Hematopoietic multipotent progenitor cell treated with erythropoietin and hydrocortisone succinate and interleukin-3 and kit ligand, for 17 days (in vitro differentiated cells): Measurements from ENCODE around the gene ADGRA1.
"Not testable (repeated sequence)": the region's sequence is repeated elsewhere in the genome, so short reads cannot be mapped to it uniquely, and the experiment has no call there.

Experiments
- DNase-seq: peaks from one replicate; pipeline ENCODE4 v3.0.0-alpha.2; 2015; ENCODE audit warnings: low spot score

ADGRA1 gene

DNA sequence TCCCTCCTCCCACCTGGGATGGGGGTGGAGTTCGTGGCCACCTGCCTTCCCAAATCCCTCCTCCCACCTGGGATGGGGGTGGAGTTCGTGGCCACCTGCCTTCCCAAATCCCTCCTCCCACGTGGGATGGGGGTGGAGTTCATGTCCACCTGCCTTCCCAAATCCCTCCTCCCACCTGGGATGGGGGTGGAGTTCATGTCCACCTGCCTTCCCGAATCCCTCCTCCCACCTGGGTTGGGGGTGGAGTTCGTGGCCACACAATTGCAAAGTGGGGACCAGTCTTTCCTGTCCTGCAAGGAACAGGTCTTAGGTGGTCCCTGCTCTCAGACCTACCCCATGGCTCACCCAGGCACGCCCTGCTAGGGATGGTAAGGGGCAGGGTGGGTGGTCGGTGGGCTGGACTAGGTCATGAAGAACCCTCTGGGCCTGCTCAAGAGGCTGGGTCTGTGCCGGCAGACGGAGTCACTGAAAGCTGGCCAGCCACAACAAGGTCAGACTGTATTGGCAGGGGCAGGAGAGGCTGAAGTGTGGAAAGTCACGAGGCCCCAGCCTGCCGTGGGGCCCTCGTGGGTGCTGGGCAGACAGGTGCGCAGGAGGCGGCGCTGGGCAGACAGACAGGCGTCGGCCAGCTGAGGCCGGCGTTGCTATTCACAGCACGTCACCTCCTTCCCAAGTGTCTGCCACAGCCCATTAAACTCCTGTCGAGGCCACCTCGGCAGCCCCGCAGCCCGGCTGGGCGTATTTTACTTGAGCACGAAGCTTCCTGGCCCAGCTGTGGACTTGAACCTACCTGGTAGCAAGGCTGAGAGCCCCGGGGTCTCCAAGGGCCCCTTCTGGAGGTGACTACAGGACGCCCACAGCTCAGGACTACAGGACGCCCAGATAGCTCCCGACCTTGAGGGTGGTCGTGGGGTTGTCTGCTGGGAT lies 76.4 kb downstream of the ADGRA1 start:
- DNase-seq, result no peak

- DNase-seq, result no peak
Measured at GRCh38 chr10:133164816-133165555, 77.3 kb downstream of the ADGRA1 start.

- DNase-seq, result no peak
Measured at GRCh38 chr10:133165556-133166503, 78.1 kb downstream of the ADGRA1 start.

DNA sequence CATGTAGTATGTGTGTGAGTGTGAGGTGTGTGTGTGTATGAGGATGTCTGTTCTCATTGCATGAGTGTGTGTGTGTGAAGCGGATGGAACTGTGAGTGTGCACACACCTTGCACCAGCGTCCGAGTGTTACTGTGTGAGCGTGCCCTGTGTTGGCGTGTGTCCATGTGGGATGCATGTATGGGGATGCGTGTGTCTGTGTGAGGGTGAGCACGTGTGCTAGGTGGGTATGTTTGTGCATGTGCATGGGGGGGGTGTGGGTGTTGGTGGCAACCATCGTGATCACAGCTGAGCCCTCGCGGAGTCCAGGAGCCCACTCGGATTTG lies 78.7 kb downstream of the ADGRA1 start:
- DNase-seq, result no peak

- no peak for DNase-seq
Measured at GRCh38 chr10:133166828-133167692, 79.3 kb downstream of the ADGRA1 start.

DNA sequence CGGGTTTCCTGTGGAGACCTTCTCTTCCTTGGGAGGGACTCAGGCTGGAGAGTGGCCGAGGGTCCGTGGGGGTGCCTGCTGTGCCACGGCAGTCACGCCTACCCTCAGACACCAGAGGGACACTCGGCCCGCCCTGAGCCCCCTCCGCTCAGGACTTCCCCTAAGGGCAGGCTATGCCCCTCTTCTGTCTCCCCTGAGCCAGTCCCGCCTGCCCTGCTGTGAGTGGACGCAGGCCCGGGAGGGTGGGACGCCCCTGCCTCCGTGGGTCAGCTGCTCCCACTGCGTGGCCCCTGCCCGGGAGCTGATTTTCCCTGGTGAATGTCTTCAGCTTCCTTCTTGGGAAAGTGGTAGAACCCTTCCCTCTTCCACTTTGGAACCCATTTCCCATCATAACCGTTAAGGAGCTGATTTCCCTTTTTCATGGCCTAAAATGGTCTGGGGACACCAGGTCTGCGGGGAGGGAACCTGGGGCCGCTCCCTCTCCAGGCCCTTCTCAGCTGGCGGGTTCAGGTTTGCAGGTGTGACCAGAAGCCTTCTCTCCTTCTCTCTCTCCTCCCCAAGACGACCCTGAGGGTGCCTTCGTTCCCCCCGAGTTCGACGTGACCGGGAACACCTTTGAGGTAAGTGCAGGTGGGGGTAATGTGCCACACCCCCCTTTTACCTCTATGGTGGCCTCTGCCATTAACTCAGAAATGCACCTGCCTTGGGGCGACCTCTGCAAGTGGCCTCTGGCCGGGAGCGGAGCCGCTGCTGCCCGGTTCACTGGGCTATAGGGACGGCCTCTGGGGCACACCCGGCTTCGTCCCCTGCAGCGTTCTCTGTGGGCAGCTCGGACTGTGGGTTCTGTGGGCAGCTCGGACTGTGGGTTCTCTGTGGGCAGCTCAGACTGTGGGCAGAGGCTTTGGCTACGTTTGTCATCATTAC lies 80.2 kb downstream of the ADGRA1 start:
- no peak for DNase-seq

- DNase-seq, result no peak
Measured at GRCh38 chr10:133168617-133169031, 80.9 kb downstream of the ADGRA1 start.

GRCh38 chr10:133169173-133169947 lies 81.6 kb downstream of the ADGRA1 start:
- no peak for DNase-seq

GRCh38 chr10:133170092-133170491 lies 82.4 kb downstream of the ADGRA1 start:
- no peak for DNase-seq

DNA sequence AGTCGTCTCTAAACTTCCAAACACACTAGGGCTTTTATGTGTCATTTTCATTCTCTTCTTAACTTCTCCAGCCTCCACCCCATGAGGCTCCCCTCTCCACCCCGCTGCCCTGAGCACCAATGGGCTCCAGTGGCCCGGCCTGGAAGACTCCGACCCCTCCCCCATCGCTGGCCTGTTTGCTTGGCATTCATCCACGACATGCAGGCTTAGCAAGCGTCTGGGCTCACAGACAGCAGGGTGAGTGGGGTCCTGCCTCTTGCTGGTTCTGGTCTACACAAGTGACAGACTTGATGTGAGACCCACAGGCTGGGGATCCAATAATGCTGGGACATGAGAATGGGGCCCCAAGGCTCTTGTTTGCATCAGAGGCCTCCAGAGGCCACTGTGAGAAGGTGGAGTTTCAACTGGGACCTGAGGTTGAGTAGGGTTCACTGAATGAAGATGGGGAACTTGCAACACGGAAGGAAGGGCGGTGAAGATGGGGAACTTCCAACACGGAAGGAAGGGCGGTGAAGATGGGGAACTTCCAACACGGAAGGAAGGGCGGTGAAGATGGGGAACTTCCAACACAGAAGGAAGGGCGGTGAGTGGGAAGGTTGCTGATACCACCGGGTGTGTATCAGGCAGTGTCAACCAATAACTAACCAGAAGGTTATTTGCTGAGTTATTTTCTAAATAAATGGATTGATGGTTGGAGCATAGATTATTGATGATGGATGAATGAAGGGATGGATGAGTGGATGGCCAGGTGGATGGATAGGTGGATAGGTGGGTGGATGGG lies 86.3 kb downstream of the ADGRA1 start:
- no peak for DNase-seq

- DNase-seq, result no peak
Measured at GRCh38 chr10:133174689-133175263, 87.1 kb downstream of the ADGRA1 start.

DNA sequence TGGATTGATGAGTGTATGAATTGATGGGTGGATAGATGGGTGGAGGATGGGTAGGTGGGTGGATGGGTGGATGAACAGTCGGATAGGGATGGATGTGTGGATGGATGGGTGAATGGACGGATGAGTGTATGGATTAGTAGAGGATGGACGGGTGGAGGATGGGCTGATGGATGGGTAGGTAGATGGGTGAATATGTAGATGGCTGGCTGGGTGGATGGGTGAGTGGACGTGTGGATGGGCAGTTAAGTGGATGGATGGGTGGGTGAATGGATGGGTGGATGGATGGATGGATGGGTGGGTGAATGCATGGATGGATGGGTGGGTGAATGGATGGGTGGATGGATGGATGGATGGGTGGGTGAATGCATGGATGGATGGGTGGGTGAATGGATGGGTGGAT lies 87.9 kb downstream of the ADGRA1 start:
- DNase-seq, result not testable (repeated sequence)

DNA sequence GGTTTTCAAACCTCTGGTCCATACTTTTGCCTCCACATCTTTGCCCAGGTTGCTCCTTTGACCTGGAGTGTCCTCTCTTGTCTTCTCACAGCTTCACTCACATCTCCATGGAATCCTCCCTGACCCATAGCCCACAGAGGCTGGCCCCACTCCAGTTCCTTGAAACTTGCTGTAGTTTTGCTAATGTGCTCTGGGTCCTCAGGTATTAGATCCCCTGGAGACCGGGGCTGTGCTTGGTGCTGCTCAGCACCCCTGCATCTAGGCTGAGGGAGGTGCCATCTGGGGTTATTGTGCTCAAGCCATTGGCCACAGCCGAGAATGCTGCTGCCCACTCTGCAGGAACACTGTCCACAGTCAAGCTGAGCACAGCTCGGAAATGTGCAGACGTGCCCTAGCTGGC lies 88.8 kb downstream of the ADGRA1 start:
- no peak for DNase-seq

DNA sequence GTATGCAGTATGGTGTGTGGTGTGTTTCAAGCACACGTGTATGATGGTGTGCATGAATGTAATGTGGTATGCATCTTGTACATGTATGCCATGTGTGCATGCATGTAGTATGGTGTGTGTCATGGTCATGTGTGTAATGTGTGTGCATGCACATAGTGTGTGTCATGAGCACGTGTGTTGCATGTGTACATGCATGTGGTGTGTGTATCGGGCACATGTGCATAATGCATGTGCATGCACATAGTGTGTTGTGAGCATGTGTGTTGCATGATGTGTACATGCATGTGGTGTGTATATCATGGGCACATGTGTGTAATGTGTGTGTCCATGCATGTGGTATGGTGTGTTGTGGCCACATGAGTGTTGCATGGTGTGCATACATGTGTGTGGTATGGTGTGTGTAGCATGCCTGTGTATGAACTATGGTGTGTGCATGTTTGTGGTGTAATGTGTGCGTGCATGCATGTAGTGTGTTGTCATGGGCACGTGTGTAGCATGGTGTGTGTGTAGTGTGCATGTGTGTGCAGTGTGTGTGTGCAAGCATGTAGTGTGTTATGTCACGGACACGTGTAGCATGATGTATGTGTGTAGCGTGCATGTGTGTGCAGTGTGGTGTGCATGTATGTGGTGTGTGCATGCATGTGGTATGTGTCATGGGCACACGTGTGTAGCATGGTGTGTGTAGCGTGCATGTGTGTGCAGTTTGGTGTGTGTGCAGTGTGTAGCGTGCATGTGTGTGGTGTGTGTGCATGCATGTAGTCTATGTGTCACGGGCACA lies 89.8 kb downstream of the ADGRA1 start:
- no peak for DNase-seq

DNA sequence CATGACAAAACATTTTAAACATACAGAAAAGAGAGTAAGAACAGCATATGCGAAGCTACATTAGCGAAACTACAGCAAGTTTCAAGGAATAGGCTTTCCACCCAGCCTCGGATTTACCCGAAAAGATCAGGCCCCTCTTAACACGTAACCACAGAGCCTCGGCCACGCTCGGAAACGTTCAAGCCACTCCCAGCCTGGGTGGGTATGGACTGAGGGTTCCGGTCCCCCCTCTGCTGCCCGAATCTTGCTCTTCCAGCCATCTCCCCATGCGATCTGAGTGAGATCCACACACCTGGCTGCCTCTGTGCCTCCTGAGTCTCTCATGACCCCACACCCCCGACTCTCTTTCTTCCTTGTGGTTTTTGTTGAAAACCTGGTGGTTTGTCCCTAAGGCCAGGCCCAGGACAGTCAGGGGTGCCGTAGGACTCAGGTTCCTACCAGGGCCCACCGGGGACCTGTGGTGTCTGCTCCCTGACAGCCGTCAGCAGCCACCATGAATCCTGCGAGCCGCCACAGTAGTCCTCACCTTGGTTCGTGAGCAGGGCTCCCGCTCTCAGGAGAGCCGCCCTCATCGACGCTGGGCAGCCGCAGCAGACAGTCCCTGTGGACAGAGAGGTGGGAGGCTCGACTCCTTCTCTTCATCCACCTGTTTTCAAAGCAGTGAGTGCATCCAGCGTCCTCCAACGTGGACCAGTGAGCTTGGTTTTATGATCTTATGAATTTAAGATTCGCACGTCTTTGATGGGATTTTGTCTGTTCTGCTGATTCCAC lies 90.8 kb downstream of the ADGRA1 start:
- no peak for DNase-seq

DNA sequence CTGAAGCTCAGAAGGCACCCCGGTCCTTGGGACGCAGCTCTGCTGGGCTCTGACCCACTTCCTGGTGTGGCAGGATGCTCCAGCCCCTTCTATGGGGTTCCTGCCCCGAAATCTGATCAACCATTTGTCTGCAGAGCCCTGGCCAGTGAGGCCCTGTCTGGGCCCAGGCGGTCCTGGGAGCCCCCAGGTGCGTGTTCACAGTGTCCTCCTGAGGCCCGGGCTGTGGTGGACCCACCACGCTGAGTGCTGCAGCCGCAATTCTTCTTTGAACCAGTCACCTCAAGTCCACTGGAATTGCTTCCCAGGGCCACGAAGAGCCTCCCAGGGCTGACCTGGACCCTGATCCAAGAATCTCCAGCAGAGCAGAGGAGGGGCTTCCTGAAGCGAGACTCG lies 91.4 kb downstream of the ADGRA1 start:
- no peak for DNase-seq

- DNase-seq, result no peak
Measured at GRCh38 chr10:133179651-133180050, 91.9 kb downstream of the ADGRA1 start.
